ENCODE results near the gene PSMB7.

GRCh38 chr9:124399968-124400940 is 15.0 kb downstream of the PSMB7 start:
- TF ChIP-seq CTCF (IDR thresholded peaks at IDR 0.05) (no peak), ZBTB43 (CRISPR knock-in tag; IDR thresholded peaks at IDR 0.05) (no peak), E2F4 (CRISPR knock-in tag; IDR thresholded peaks at IDR 0.05; ENCODE audit: borderline replicate concordance, low read depth) (no peak), CREB1 (CRISPR knock-in tag; IDR thresholded peaks at IDR 0.05) (no peak; the same call in 1 of the 2 replicates), NR3C1 (CRISPR knock-in tag; conservative IDR thresholded peaks at IDR 0.05; ENCODE audit: low read depth) (no peak), MAX (CRISPR knock-in tag; IDR thresholded peaks at IDR 0.05) (no peak), HMGA2 (CRISPR knock-in tag; IDR thresholded peaks at IDR 0.05) (no peak), TCF7 (CRISPR knock-in tag; IDR thresholded peaks at IDR 0.05; ENCODE audit: low read depth) (no peak)
- TF ChIP-seq, protein P1, sequence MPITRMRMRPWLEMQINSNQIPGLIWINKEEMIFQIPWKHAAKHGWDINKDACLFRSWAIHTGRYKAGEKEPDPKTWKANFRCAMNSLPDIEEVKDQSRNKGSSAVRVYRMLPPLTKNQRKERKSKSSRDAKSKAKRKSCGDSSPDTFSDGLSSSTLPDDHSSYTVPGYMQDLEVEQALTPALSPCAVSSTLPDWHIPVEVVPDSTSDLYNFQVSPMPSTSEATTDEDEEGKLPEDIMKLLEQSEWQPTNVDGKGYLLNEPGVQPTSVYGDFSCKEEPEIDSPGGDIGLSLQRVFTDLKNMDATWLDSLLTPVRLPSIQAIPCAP (CRISPR knock-in tag; IDR thresholded peaks at IDR 0.05): no peak
- TF ChIP-seq, protein P2, sequence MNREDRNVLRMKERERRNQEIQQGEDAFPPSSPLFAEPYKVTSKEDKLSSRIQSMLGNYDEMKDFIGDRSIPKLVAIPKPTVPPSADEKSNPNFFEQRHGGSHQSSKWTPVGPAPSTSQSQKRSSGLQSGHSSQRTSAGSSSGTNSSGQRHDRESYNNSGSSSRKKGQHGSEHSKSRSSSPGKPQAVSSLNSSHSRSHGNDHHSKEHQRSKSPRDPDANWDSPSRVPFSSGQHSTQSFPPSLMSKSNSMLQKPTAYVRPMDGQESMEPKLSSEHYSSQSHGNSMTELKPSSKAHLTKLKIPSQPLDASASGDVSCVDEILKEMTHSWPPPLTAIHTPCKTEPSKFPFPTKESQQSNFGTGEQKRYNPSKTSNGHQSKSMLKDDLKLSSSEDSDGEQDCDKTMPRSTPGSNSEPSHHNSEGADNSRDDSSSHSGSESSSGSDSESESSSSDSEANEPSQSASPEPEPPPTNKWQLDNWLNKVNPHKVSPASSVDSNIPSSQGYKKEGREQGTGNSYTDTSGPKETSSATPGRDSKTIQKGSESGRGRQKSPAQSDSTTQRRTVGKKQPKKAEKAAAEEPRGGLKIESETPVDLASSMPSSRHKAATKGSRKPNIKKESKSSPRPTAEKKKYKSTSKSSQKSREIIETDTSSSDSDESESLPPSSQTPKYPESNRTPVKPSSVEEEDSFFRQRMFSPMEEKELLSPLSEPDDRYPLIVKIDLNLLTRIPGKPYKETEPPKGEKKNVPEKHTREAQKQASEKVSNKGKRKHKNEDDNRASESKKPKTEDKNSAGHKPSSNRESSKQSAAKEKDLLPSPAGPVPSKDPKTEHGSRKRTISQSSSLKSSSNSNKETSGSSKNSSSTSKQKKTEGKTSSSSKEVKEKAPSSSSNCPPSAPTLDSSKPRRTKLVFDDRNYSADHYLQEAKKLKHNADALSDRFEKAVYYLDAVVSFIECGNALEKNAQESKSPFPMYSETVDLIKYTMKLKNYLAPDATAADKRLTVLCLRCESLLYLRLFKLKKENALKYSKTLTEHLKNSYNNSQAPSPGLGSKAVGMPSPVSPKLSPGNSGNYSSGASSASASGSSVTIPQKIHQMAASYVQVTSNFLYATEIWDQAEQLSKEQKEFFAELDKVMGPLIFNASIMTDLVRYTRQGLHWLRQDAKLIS (CRISPR knock-in tag; IDR thresholded peaks at IDR 0.05; ENCODE audit: borderline replicate concordance): no peak
- TF ChIP-seq, protein P3, sequence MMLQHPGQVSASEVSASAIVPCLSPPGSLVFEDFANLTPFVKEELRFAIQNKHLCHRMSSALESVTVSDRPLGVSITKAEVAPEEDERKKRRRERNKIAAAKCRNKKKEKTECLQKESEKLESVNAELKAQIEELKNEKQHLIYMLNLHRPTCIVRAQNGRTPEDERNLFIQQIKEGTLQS (CRISPR knock-in tag; conservative IDR thresholded peaks at IDR 0.05): no peak

Data from WTC11 (cell line).